Rectal smooth muscle tissue (tissue), 1 donor: ENCODE data around the gene KRIT1.
A peak's percentile ranks its signal among the peaks of the same experiment; 100 is the strongest.
"Not testable (repeated sequence)": the region's sequence is repeated elsewhere in the genome, so short reads cannot be mapped to it uniquely, and the experiment has no call there.

Experiments used
- H3K27ac ChIP-seq: one replicate; pipeline ENCODE4 v1.7.0; 2013; ENCODE audit warnings: low read depth, low read length, inconsistent platforms
- H3K27me3 ChIP-seq: one replicate; pipeline ENCODE4 v1.7.0; 2013; ENCODE audit warnings: low read length; ENCODE audit not compliant: control insufficient read depth, insufficient read depth
- H3K36me3 ChIP-seq: one replicate; pipeline ENCODE4 v1.7.0; 2013; ENCODE audit warnings: low read length; ENCODE audit not compliant: control insufficient read depth, insufficient read depth
- H3K4me1 ChIP-seq: one replicate; pipeline ENCODE4 v1.7.0; 2013; ENCODE audit warnings: low read length; ENCODE audit not compliant: control insufficient read depth, insufficient read depth
- H3K4me3 ChIP-seq: one replicate; pipeline ENCODE4 v1.7.0; 2013; ENCODE audit warnings: low read length
- H3K9ac ChIP-seq: one replicate; pipeline ENCODE4 v1.7.0; 2013; ENCODE audit warnings: low read length

Gene KRIT1

GRCh38 chr7:92230547-92230946, 15.2 kb downstream of the KRIT1 start:
- no peak overlapping the region for H3K27ac ChIP-seq
- no peak overlapping the region for H3K9ac ChIP-seq
- no peaks in the 10 kb centered on the region for H3K4me1 ChIP-seq
- H3K27me3 ChIP-seq = no peaks in the 10 kb centered on the region
- no peak overlapping the region for H3K4me3 ChIP-seq
- H3K36me3 ChIP-seq = no peaks in the 10 kb centered on the region

GRCh38 chr7:92228742-92229141, 17.0 kb downstream of the KRIT1 start:
- Histone ChIP-seq H3K4me3 (no peak overlapping the region), H3K27me3 (no peaks in the 10 kb centered on the region), H3K27ac (no peak overlapping the region), H3K36me3 (no peaks in the 10 kb centered on the region), H3K9ac (no peak overlapping the region), H3K4me1 (no peaks in the 10 kb centered on the region)

- H3K36me3 ChIP-seq = no peaks in the 10 kb centered on the region
- no peaks in the 10 kb centered on the region for H3K27me3 ChIP-seq
- no peak overlapping the region for H3K4me3 ChIP-seq
- no peaks in the 10 kb centered on the region for H3K4me1 ChIP-seq
- H3K27ac ChIP-seq = no peak overlapping the region
- H3K9ac ChIP-seq = no peak overlapping the region
Observed at GRCh38 chr7:92228100-92228499, 17.6 kb downstream of the KRIT1 start.

- H3K4me3 ChIP-seq = no peak overlapping the region
- no peak overlapping the region for H3K27ac ChIP-seq
- H3K27me3 ChIP-seq = no peaks in the 10 kb centered on the region
- H3K36me3 ChIP-seq = no peaks in the 10 kb centered on the region
- no peak overlapping the region for H3K9ac ChIP-seq
- no peaks in the 10 kb centered on the region for H3K4me1 ChIP-seq
Observed at GRCh38 chr7:92226981-92227380, 18.7 kb downstream of the KRIT1 start.

- Histone ChIP-seq H3K36me3 (peaks cover 23% of the 10 kb centered on the region), H3K27me3 (no peaks in the 10 kb centered on the region), H3K9ac (no peak overlapping the region), H3K4me3 (no peak overlapping the region), H3K27ac (no peak overlapping the region), H3K4me1 (no peaks in the 10 kb centered on the region)
Observed at GRCh38 chr7:92221766-92222165, 23.9 kb downstream of the KRIT1 start.

GRCh38 chr7:92206672-92207071, 39.0 kb downstream of the KRIT1 start:
- H3K36me3 ChIP-seq = peaks cover 15% of the 10 kb centered on the region
- no peaks in the 10 kb centered on the region for H3K27me3 ChIP-seq
- H3K9ac ChIP-seq = no peak overlapping the region
- no peak overlapping the region for H3K27ac ChIP-seq
- no peaks in the 10 kb centered on the region for H3K4me1 ChIP-seq
- H3K4me3 ChIP-seq = no peak overlapping the region

- Histone ChIP-seq H3K27ac (no peak overlapping the region), H3K4me1 (no peaks in the 10 kb centered on the region), H3K4me3 (no peak overlapping the region), H3K27me3 (no peaks in the 10 kb centered on the region), H3K36me3 (peaks cover 15% of the 10 kb centered on the region), H3K9ac (no peak overlapping the region)
Observed at GRCh38 chr7:92205987-92206386, 39.7 kb downstream of the KRIT1 start.

GRCh38 chr7:92200791-92201190, 44.9 kb downstream of the KRIT1 start:
- no peaks in the 10 kb centered on the region for H3K4me1 ChIP-seq
- no peak overlapping the region for H3K9ac ChIP-seq
- no peak overlapping the region for H3K27ac ChIP-seq
- H3K4me3 ChIP-seq = no peak overlapping the region
- H3K27me3 ChIP-seq = no peaks in the 10 kb centered on the region
- H3K36me3 ChIP-seq = peaks cover 4% of the 10 kb centered on the region

- Histone ChIP-seq H3K27me3 (no peaks in the 10 kb centered on the region), H3K27ac (no peak overlapping the region), H3K4me3 (no peak overlapping the region), H3K36me3 (no peaks in the 10 kb centered on the region), H3K9ac (no peak overlapping the region), H3K4me1 (no peaks in the 10 kb centered on the region)
Observed at GRCh38 chr7:92192326-92192725, 53.4 kb downstream of the KRIT1 start.

GRCh38 chr7:92189246-92189645, 56.5 kb downstream of the KRIT1 start:
- not testable (repeated sequence) for H3K27me3 ChIP-seq, H3K9ac ChIP-seq, H3K4me1 ChIP-seq, H3K36me3 ChIP-seq, H3K27ac ChIP-seq, H3K4me3 ChIP-seq

- not testable (repeated sequence) for H3K9ac ChIP-seq, H3K27ac ChIP-seq, H3K36me3 ChIP-seq, H3K4me1 ChIP-seq, H3K4me3 ChIP-seq, H3K27me3 ChIP-seq
Observed at GRCh38 chr7:92184294-92184693, 61.4 kb downstream of the KRIT1 start.

- Histone ChIP-seq H3K27ac (peak within 1 kb of the TSS; percentile 83), H3K27me3 (no peaks in the 10 kb centered on the region), H3K4me1 (peaks cover 3% of the 10 kb centered on the region), H3K9ac (peak within 1 kb of the TSS; percentile 73), H3K36me3 (no peaks in the 10 kb centered on the region), H3K4me3 (peak within 1 kb of the TSS; percentile 65)
Observed at GRCh38 chr7:92178928-92179924, 66.5 kb downstream of the KRIT1 start, which contains the start of gene LRRD1. Gene LRRD1 (minus strand): TSS chr7:92179142. CDS start chr7:92165202, 13,940 bp downstream.

- Histone ChIP-seq H3K4me3 (no peak overlapping the region), H3K4me1 (peaks cover 3% of the 10 kb centered on the region), H3K9ac (no peak overlapping the region), H3K27me3 (no peaks in the 10 kb centered on the region), H3K36me3 (no peaks in the 10 kb centered on the region), H3K27ac (no peak overlapping the region)
Observed at GRCh38 chr7:92177362-92177761, 68.4 kb downstream of the KRIT1 start.
